Suprapubic skin (tissue), 4 donors: Measurements from ENCODE around the gene POLR2J.

ENCODE experiments used
- EP300 ChIP-seq: sonication (generic); formaldehyde crosslinking; IDR thresholded peaks from one replicate; pipeline ENCODE4 v1.6.1; 2017; ENCODE audit warnings: antibody characterized with exemption
- POLR2AphosphoS5 ChIP-seq, 3 donors: sonication (generic); formaldehyde crosslinking; IDR thresholded peaks; one replicate each; pipeline ENCODE4 v1.6.1; 2017; ENCODE audit warnings: antibody characterized with exemption in 3 of 3
- TF ChIP-seq, protein P1 (sequence below), 2 donors: fragments of 200-600 bp in 1 of 2; fragments of 450-650 bp in 1 of 2; sonication (generic) in 1 of 2; IDR thresholded peaks; one replicate each; pipeline ENCODE4 v1.5.1; 2016 to 2019; ENCODE audit warnings: antibody characterized with exemption in 2 of 2, mild to moderate bottlenecking in 1 of 2, moderate library complexity in 1 of 2

DNA sequence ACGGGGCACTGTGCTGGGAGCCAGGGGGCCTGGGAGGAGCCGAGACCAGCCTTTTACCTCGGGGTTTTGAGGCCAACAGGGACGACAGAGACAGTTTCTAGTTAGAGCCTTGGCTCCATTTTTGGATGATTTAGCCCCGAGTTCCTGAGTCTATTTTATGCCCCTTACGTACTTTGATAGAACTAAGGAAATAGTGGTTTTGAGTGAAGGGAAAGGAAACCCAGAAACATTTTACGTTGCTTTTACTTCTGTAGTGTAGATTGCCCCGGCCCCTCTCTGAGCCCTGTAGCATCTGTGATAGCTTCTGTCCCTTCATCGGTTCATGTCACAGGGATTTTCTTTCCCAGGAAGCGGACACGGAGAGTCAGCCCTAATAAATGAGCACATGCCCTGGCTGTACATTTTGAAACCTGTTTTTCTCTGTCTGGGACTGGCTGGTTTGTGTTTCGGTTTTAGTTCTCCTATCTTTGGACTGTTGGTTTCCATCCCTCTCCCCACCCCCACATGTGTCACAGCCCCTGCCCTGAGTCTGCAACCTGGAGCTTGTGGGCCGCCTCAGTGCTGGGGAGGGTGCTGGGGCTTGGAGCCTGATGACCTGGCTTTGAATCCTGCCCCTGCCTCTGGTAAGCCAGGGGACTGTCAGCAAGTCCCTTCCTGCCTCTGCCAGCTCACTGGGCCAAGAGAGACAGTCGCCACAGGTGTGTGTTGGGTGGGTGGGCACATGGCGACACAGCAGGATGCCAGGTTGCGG is 52.3 kb downstream of the POLR2J start:
- TF ChIP-seq, protein P1, sequence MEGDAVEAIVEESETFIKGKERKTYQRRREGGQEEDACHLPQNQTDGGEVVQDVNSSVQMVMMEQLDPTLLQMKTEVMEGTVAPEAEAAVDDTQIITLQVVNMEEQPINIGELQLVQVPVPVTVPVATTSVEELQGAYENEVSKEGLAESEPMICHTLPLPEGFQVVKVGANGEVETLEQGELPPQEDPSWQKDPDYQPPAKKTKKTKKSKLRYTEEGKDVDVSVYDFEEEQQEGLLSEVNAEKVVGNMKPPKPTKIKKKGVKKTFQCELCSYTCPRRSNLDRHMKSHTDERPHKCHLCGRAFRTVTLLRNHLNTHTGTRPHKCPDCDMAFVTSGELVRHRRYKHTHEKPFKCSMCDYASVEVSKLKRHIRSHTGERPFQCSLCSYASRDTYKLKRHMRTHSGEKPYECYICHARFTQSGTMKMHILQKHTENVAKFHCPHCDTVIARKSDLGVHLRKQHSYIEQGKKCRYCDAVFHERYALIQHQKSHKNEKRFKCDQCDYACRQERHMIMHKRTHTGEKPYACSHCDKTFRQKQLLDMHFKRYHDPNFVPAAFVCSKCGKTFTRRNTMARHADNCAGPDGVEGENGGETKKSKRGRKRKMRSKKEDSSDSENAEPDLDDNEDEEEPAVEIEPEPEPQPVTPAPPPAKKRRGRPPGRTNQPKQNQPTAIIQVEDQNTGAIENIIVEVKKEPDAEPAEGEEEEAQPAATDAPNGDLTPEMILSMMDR (IDR thresholded peaks at IDR 0.05), result no peak
- no peak for TF ChIP-seq POLR2AphosphoS5 (IDR thresholded peaks at IDR 0.05)
- TF ChIP-seq EP300, result no peak
